Testis (tissue), 2 donors: ENCODE measurements around the gene F8.

Experiments
- CTCF ChIP-seq, 3 experiments: fragments of 450-650 bp in 2 of 3; fragments of 200-600 bp in 1 of 3; sonication (generic) in 1 of 3; IDR thresholded peaks; one replicate each; pipeline ENCODE4 v1.5.1; 2016 to 2019; ENCODE audit warnings: antibody characterized with exemption in 3 of 3, mild to moderate bottlenecking in 2 of 3, moderate library complexity in 1 of 3
- POLR2A ChIP-seq: fragments of 450-650 bp; IDR thresholded peaks from one replicate; pipeline ENCODE4 v1.6.1; 2017; ENCODE audit warnings: antibody characterized with exemption, mild to moderate bottlenecking, moderate library complexity

GRCh38 chrX:154827194-154828015, 195.1 kb downstream of the F8 start:
- TF ChIP-seq CTCF (IDR thresholded peaks at IDR 0.05) (no peak), POLR2A (no peak)
